GM23338 (cell line): ENCODE measurements around the gene SYNE1.

Source experiments
- CREB1 ChIP-seq: fragments of 250-450 bp; sonication (Bioruptor Pico); IDR thresholded peaks from 2 replicates; pipeline ENCODE4 v1.5.0; 2020; ENCODE audit warnings: low read depth, mild to moderate bottlenecking, moderate library complexity
- EZH2 ChIP-seq: fragments of 200-600 bp; sonication (generic); IDR thresholded peaks from one replicate; pipeline ENCODE4 v1.8.0; 2017; ENCODE audit warnings: antibody characterized with exemption, mild to moderate bottlenecking, low read depth; ENCODE audit not compliant: unreplicated experiment
- EZH2phosphoT487 ChIP-seq: fragments of 200-600 bp; sonication (generic); IDR thresholded peaks from one replicate; pipeline ENCODE4 v1.8.1; 2018; ENCODE audit warnings: antibody characterized with exemption; ENCODE audit not compliant: unreplicated experiment
- JUNB ChIP-seq: IDR thresholded peaks from one replicate; pipeline ENCODE4 v1.6.1; 2016; ENCODE audit warnings: antibody characterized with exemption; ENCODE audit not compliant: unreplicated experiment
- POLR2AphosphoS5 ChIP-seq: IDR thresholded peaks from 2 replicates; pipeline ENCODE4 v1.6.1; 2016; ENCODE audit warnings: antibody characterized with exemption, low read depth
- STAT1 ChIP-seq: IDR thresholded peaks from one replicate; pipeline ENCODE4 v1.6.1; 2016; ENCODE audit warnings: antibody characterized with exemption; ENCODE audit not compliant: unreplicated experiment
- TF ChIP-seq, protein P1 (sequence below), 2 experiments: fragments of 200-600 bp in 1 of 2; sonication (generic) in 1 of 2; conservative IDR thresholded peaks; 2 replicates each; pipeline versions ENCODE4 v1.5.1 to v1.6.1; 2016 to 2017; ENCODE audit warnings: antibody characterized with exemption in 2 of 2, low read depth in 2 of 2, mild to moderate bottlenecking in 2 of 2, moderate library complexity in 1 of 2
- TF ChIP-seq, protein P2 (sequence below): IDR thresholded peaks from one replicate; pipeline ENCODE4 v1.6.1; 2018; ENCODE audit warnings: antibody characterized with exemption; ENCODE audit not compliant: unreplicated experiment
- TF ChIP-seq, protein P3 (sequence below): IDR thresholded peaks from 2 replicates; pipeline ENCODE4 v1.6.1; 2016; ENCODE audit warnings: antibody characterized with exemption

DNA sequence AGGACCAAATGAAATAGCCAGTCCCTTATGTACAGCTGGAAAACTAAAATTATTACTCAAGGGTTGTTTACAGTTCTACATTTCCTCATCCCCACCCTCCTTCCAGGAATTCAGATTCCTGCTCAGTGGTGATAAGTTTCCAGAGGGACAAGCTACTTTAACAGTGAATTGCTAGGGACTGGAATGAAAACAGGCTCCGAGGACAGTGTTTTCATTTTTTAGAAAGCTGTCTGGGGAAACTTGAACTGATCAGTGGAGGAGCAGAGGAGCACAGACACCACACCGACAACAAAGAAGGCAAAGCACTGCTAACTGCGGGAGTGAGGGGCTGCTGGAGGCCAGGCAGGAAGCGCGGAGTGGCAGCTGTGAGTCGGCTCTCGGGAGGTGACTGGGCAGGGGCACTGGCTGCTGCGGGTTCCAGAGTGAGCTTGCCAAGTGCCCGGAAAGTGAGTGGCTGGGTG lies 507.4 kb downstream of the SYNE1 start:
- TF ChIP-seq, protein P1, sequence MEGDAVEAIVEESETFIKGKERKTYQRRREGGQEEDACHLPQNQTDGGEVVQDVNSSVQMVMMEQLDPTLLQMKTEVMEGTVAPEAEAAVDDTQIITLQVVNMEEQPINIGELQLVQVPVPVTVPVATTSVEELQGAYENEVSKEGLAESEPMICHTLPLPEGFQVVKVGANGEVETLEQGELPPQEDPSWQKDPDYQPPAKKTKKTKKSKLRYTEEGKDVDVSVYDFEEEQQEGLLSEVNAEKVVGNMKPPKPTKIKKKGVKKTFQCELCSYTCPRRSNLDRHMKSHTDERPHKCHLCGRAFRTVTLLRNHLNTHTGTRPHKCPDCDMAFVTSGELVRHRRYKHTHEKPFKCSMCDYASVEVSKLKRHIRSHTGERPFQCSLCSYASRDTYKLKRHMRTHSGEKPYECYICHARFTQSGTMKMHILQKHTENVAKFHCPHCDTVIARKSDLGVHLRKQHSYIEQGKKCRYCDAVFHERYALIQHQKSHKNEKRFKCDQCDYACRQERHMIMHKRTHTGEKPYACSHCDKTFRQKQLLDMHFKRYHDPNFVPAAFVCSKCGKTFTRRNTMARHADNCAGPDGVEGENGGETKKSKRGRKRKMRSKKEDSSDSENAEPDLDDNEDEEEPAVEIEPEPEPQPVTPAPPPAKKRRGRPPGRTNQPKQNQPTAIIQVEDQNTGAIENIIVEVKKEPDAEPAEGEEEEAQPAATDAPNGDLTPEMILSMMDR (conservative IDR thresholded peaks at IDR 0.05; ENCODE audit: low read depth in 2 of 2): no peak
- TF ChIP-seq POLR2AphosphoS5 (no peak), EZH2 (no peak), EZH2phosphoT487 (no peak), JUNB (no peak), CREB1 (CRISPR knock-in tag) (no peak), STAT1 (no peak)
- TF ChIP-seq, protein P2, sequence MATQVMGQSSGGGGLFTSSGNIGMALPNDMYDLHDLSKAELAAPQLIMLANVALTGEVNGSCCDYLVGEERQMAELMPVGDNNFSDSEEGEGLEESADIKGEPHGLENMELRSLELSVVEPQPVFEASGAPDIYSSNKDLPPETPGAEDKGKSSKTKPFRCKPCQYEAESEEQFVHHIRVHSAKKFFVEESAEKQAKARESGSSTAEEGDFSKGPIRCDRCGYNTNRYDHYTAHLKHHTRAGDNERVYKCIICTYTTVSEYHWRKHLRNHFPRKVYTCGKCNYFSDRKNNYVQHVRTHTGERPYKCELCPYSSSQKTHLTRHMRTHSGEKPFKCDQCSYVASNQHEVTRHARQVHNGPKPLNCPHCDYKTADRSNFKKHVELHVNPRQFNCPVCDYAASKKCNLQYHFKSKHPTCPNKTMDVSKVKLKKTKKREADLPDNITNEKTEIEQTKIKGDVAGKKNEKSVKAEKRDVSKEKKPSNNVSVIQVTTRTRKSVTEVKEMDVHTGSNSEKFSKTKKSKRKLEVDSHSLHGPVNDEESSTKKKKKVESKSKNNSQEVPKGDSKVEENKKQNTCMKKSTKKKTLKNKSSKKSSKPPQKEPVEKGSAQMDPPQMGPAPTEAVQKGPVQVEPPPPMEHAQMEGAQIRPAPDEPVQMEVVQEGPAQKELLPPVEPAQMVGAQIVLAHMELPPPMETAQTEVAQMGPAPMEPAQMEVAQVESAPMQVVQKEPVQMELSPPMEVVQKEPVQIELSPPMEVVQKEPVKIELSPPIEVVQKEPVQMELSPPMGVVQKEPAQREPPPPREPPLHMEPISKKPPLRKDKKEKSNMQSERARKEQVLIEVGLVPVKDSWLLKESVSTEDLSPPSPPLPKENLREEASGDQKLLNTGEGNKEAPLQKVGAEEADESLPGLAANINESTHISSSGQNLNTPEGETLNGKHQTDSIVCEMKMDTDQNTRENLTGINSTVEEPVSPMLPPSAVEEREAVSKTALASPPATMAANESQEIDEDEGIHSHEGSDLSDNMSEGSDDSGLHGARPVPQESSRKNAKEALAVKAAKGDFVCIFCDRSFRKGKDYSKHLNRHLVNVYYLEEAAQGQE: no peak
- TF ChIP-seq, protein P3, sequence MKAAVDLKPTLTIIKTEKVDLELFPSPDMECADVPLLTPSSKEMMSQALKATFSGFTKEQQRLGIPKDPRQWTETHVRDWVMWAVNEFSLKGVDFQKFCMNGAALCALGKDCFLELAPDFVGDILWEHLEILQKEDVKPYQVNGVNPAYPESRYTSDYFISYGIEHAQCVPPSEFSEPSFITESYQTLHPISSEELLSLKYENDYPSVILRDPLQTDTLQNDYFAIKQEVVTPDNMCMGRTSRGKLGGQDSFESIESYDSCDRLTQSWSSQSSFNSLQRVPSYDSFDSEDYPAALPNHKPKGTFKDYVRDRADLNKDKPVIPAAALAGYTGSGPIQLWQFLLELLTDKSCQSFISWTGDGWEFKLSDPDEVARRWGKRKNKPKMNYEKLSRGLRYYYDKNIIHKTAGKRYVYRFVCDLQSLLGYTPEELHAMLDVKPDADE: no peak
